GM06990 (cell line): ENCODE results near the gene LCN15.

Experiments used
- DNase-seq: peaks from one replicate; pipeline ENCODE4 v3.0.0-alpha.2; 2011; ENCODE audit not compliant: insufficient read length; ENCODE audit errors: extremely low read depth
- H3K27me3 ChIP-seq: replicated peaks from 2 replicates; pipeline ENCODE4 v1.6.0; 2011; ENCODE audit warnings: low read length; ENCODE audit not compliant: control insufficient read depth, insufficient read depth
- H3K36me3 ChIP-seq: 2 replicates; pipeline ENCODE4 v1.5.1; 2011; ENCODE audit warnings: low read length; ENCODE audit not compliant: control insufficient read depth, insufficient read depth
- H3K4me3 ChIP-seq: replicated peaks from 2 replicates; pipeline ENCODE4 v1.5.1; 2011; ENCODE audit warnings: low read depth, mild to moderate bottlenecking, control low read depth, low read length
- CTCF ChIP-seq: IDR thresholded peaks from 2 replicates; pipeline ENCODE4 v1.5.1; 2011; ENCODE audit warnings: low read length, control low read depth, mild to moderate bottlenecking, inconsistent platforms; ENCODE audit not compliant: insufficient read depth, poor library complexity, severe bottlenecking

Gene LCN15

GRCh38 chr9:136747161-136748060 lies 16.9 kb downstream of the LCN15 start:
- no peak for DNase-seq
- no peaks in the 10 kb centered on the region for H3K36me3 ChIP-seq
- no peak overlapping the region for H3K4me3 ChIP-seq
- no peak for TF ChIP-seq CTCF
- no peaks in the 10 kb centered on the region; the same call in 1 of the 2 replicates for H3K27me3 ChIP-seq

- no peaks in the 10 kb centered on the region for H3K36me3 ChIP-seq
- H3K27me3 ChIP-seq, result no peaks in the 10 kb centered on the region; the same call in 1 of the 2 replicates
- H3K4me3 ChIP-seq, result no peak overlapping the region
- no peak for DNase-seq
- no peak for TF ChIP-seq CTCF
These were observed 17.7 kb downstream of the LCN15 start for GRCh38 chr9:136746621-136747020.

GRCh38 chr9:136746155-136746490 lies 18.2 kb downstream of the LCN15 start:
- no peak for TF ChIP-seq CTCF
- Histone ChIP-seq H3K4me3 (no peak overlapping the region), H3K27me3 (no peaks in the 10 kb centered on the region; the same call in 1 of the 2 replicates), H3K36me3 (no peaks in the 10 kb centered on the region)
- no peak for DNase-seq

- Histone ChIP-seq H3K36me3 (no peaks in the 10 kb centered on the region), H3K27me3 (no peaks in the 10 kb centered on the region; the same call in 1 of the 2 replicates), H3K4me3 (no peak overlapping the region)
- TF ChIP-seq CTCF, result no peak
- no peak for DNase-seq
These were observed 18.7 kb downstream of the LCN15 start for GRCh38 chr9:136745389-136746154.

GRCh38 chr9:136744773-136745172 lies 19.5 kb downstream of the LCN15 start:
- no peak for TF ChIP-seq CTCF
- Histone ChIP-seq H3K4me3 (no peak overlapping the region), H3K36me3 (no peaks in the 10 kb centered on the region), H3K27me3 (no peaks in the 10 kb centered on the region; the same call in 1 of the 2 replicates)
- no peak for DNase-seq
